Upper lobe of left lung (tissue), 6 donors: ENCODE data around the gene POFUT1. TPM values are rescaled to one million over a fixed set of nuclear protein-coding genes. Genes with fewer than 3 reads are reported as not detected.

Experiments
- ATAC-seq, 2 donors: fragments of 200-7000 bp; cut with Tn5 transposase; one replicate each; pipeline ENCODE4 v1.9.1; 2022; ENCODE audit warnings: mild to moderate bottlenecking in 2 of 2, moderate library complexity in 2 of 2; ENCODE audit not compliant: low FRiP score in 2 of 2
- DNase-seq, 2 donors: peaks; one replicate each; pipeline ENCODE4 v3.0.0-alpha.2; 2019 to 2020
- H3K27ac ChIP-seq, 4 donors: fragments of 200-600 bp; sonication (generic); one replicate each; pipeline ENCODE4 v1.5.1; 2016 to 2019
- H3K27me3 ChIP-seq, 4 donors: fragments of 200-600 bp; sonication (generic); one replicate each; pipeline ENCODE4 v1.5.1; 2017 to 2019
- H3K36me3 ChIP-seq, 4 donors: fragments of 200-600 bp; sonication (generic); one replicate each; pipeline ENCODE4 v1.5.1; 2016 to 2019
- H3K4me1 ChIP-seq, 4 donors: fragments of 200-600 bp; sonication (generic); one replicate each; pipeline ENCODE4 v1.5.1; 2018 to 2019
- H3K4me3 ChIP-seq, 4 donors: fragments of 200-600 bp; sonication (generic); one replicate each; pipeline ENCODE4 v1.5.1; 2017 to 2019; ENCODE audit warnings: mild to moderate bottlenecking in 2 of 4, moderate library complexity in 1 of 4
- H3K9me3 ChIP-seq, 4 donors: fragments of 200-600 bp; sonication (generic); one replicate each; pipeline ENCODE4 v1.5.1; 2018 to 2019
- CTCF ChIP-seq, 6 experiments: fragments of 450-650 bp in 4 of 6; fragments of 200-600 bp in 2 of 6; sonication (generic) in 2 of 6; IDR thresholded peaks; one replicate each; pipeline ENCODE4 v1.5.1; 2016 to 2019; ENCODE audit warnings: antibody characterized with exemption in 6 of 6
- EP300 ChIP-seq, 4 donors: sonication (generic); formaldehyde crosslinking; IDR thresholded peaks; one replicate each; pipeline ENCODE4 v1.5.1; 2017; ENCODE audit warnings: antibody characterized with exemption in 4 of 4, control low read depth in 2 of 4
- POLR2A ChIP-seq, 4 donors: fragments of 450-650 bp; IDR thresholded peaks; one replicate each; pipeline ENCODE4 v1.5.1; 2016 to 2017; ENCODE audit warnings: antibody characterized with exemption in 4 of 4, mild to moderate bottlenecking in 2 of 4
- POLR2AphosphoS5 ChIP-seq, 2 donors: sonication (generic); formaldehyde crosslinking; IDR thresholded peaks; one replicate each; pipeline ENCODE4 v1.5.1; 2017; ENCODE audit warnings: antibody characterized with exemption in 2 of 2
- WGBS, 2 donors: methylation state at CpG; one replicate each; pipeline ENCODE4 v1.1.5; 2017 to 2018; 5-methylcytosine and 5-hydroxymethylcytosine counted together
- total RNA-seq, 6 donors: library from RNA; depleted of rRNA in 4 of 6; stranded (reverse); fragments of >200 nt in 4 of 6; gene quantifications; one replicate each; pipeline versions ENCODE4 v1.1.0 to v1.2.1, GENCODE V29; 2016 to 2021
- donor health status: DM: no; HTN: no; CAD: no; lungs with moderate emphysema.
- donor health status: DM: no; HTN: yes; CAD: no; lungs with severe emphysema.

The POFUT1 gene
- total RNA-seq, 6 donors from 2014 or later: 12.6 to 31.5 (median 26.5) TPM

GRCh38 chr20:32160341-32160740 is 47.3 kb upstream of the POFUT1 start:
- peaks cover 14 to 87% (median 64%) of the 10 kb centered on the region in 4 donors for H3K36me3 ChIP-seq
- 95 to 96% methylated on average over 4 to 5 of the region's 5 CpGs for WGBS, 2 donors
- no peak overlapping the region for H3K27ac ChIP-seq
- peaks cover 6 to 7% (median 6%) of the 10 kb centered on the region in 4 donors for H3K4me1 ChIP-seq
- H3K4me3 ChIP-seq: no peak overlapping the region
- DNase-seq (no peak), ATAC-seq (no peak)
- H3K9me3 ChIP-seq: no peaks in the 10 kb centered on the region
- TF ChIP-seq POLR2AphosphoS5 (IDR thresholded peaks at IDR 0.05) (no peak), CTCF (IDR thresholded peaks at IDR 0.05) (no peak), POLR2A (IDR thresholded peaks at IDR 0.05) (no peak), EP300 (IDR thresholded peaks at IDR 0.05) (no peak)
- no peaks in the 10 kb centered on the region for H3K27me3 ChIP-seq

DNA sequence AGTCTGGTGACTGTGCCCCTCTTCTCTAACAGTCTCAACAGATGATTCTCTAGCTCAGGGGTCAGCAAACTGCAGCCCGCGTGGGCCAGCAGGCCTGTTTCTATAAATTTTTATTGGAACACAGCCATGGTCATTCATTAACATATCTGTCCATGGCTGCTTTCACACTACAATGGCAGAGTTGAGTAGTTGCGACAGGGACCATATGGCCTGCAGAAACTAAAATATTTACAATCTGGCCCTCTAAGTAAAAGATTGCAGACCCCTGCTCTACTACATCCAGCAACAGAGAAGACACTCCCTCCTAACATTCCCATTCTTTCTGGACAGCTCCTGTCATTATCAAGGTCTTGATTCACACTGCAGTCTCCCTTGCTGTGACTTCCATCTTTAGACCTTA is 45.3 kb upstream of the POFUT1 start:
- Histone ChIP-seq H3K4me1 (no peaks in the 10 kb centered on the region), H3K27ac (no peak overlapping the region), H3K9me3 (no peaks in the 10 kb centered on the region), H3K36me3 (peaks cover 15 to 97% (median 80%) of the 10 kb centered on the region in 4 donors), H3K4me3 (no peak overlapping the region), H3K27me3 (no peaks in the 10 kb centered on the region)
- 67 to 100% methylated on average over 3 of the region's 3 CpGs for WGBS, 2 donors
- DNase-seq: no peak
- ATAC-seq: no peak
- TF ChIP-seq CTCF (IDR thresholded peaks at IDR 0.05) (no peak), EP300 (IDR thresholded peaks at IDR 0.05) (no peak), POLR2AphosphoS5 (IDR thresholded peaks at IDR 0.05) (no peak), POLR2A (IDR thresholded peaks at IDR 0.05) (no peak)

GRCh38 chr20:32163951-32164350 is 43.7 kb upstream of the POFUT1 start:
- DNase-seq (no peak), ATAC-seq (no peak)
- Histone ChIP-seq H3K27ac (no peak overlapping the region), H3K4me3 (no peak overlapping the region), H3K4me1 (peaks cover 0 to 10% (median 0%) of the 10 kb centered on the region in 4 donors), H3K27me3 (no peaks in the 10 kb centered on the region), H3K36me3 (peaks cover 14 to 81% (median 67%) of the 10 kb centered on the region in 4 donors), H3K9me3 (no peaks in the 10 kb centered on the region)
- TF ChIP-seq POLR2AphosphoS5 (IDR thresholded peaks at IDR 0.05) (no peak), POLR2A (IDR thresholded peaks at IDR 0.05) (no peak), CTCF (IDR thresholded peaks at IDR 0.05) (no peak), EP300 (IDR thresholded peaks at IDR 0.05) (no peak)
- WGBS, 2 donors: 74 to 79% methylated on average over 5 of the region's 5 CpGs

DNA sequence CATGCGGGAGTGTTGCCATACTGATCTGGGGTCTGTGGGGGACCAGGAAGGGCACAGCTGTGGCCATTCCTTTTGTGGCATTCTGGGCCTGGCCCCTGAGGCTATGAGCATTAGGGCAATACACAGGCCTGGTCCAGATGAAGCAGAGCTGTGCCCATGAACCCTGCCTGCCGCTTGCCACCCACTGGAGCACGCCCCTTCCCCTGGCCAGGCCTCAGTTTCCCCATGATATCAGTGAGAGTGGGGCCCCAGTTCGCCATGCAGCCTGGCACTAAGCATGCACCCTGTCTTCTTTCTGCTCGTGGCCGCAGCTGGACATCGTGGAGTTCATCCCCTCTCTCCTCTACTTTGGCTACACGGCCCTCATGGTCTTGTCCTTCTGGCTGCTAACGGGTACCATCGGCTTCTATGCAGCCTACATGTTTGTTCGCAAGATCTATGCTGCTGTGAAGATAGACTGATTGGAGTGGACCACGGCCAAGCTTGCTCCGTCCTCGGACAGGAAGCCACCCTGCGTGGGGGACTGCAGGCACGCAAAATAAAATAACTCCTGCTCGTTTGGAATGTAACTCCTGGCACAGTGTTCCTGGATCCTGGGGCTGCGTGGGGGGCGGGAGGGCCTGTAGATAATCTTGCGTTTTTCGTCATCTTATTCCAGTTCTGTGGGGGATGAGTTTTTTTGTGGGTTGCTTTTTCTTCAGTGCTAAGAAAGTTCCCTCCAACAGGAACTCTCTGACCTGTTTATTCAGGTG is 42.5 kb upstream of the POFUT1 start:
- DNase-seq (no peak), ATAC-seq (peak in 1 of 2 donors; percentile 20)
- Histone ChIP-seq H3K27me3 (no peaks in the 10 kb centered on the region), H3K9me3 (no peaks in the 10 kb centered on the region), H3K36me3 (peaks cover 7 to 69% (median 55%) of the 10 kb centered on the region in 4 donors), H3K4me3 (no peak overlapping the region), H3K4me1 (peaks cover 0 to 10% (median 0%) of the 10 kb centered on the region in 4 donors), H3K27ac (no peak overlapping the region)
- no peak for TF ChIP-seq POLR2A (IDR thresholded peaks at IDR 0.05)
- TF ChIP-seq POLR2AphosphoS5 (IDR thresholded peaks at IDR 0.05): no peak
- no peak for TF ChIP-seq CTCF (IDR thresholded peaks at IDR 0.05)
- no peak for TF ChIP-seq EP300 (IDR thresholded peaks at IDR 0.05)
- WGBS, 2 donors: 90 to 93% methylated on average over 20 to 21 of the region's 21 CpGs
